Heart left ventricle (tissue), 13 donors: ENCODE measurements around the gene DOCK3.

Source experiments
- CTCF ChIP-seq, 12 donors: fragments of 200-600 bp; sonication (generic) in 4 of 12; IDR thresholded peaks; one replicate each; pipeline versions ENCODE4 v1.5.0 to v1.8.0; 2018 to 2022; ENCODE audit warnings: antibody characterized with exemption in 12 of 12, mild to moderate bottlenecking in 5 of 12
- POLR2A ChIP-seq, 2 donors: fragments of 450-650 bp; IDR thresholded peaks; one replicate each; pipeline ENCODE4 v1.6.1; 2017; ENCODE audit warnings: antibody characterized with exemption in 2 of 2, mild to moderate bottlenecking in 2 of 2, moderate library complexity in 2 of 2
- donor health status: ischemic (EF 13 %, LVEDD 7.1; RV severe dilation, severe dysfunction).
- donor health status: DM: no; HTN: yes; CAD: no.
- donor health status: DM: no; HTN: no; CAD: no.
- donor health status: ischemic (EF 25% LVEDD 6.9; RV normal size, moderate dysfunction).
- donor health status: ischemic (EF 25% LVEDD 5.7; RV mildly dilated, moderate dysfunction).
- donor health status: ischemic (EF 35%, LVEDD 5.7; RV mildly dilated, moderate dysfunction).
- donor health status: nonischemic (EF 11% LVEDD 7.7; RV severe dilation, severe dysfunction).
- donor health status: DM: yes; HTN: yes; CAD: no.
- donor health status: PGD.
- donor health status: ischemic (EF 29% LVEDD 5.4; RV normal size, mild dysfunction).
- donor health status: nonischemic (EF 23%, LVEDD 6.1; RV moderate dilation, normal function).

- no peak for TF ChIP-seq CTCF (IDR thresholded peaks at IDR 0.05)
- TF ChIP-seq POLR2A (IDR thresholded peaks at IDR 0.05): no peak
Measured at GRCh38 chr3:51384055-51384725, 709.5 kb downstream of the DOCK3 start.
